Measurements from ENCODE around the gene SGCD.

Gene SGCD

GRCh38 chr5:156326718-156327259 is at the start of gene SGCD:
Gene SGCD, plus strand, starts transcription at chr5:156327164.
- no peak for DNase-seq (ENCODE audit: low read depth in 2 of 2)

DNA sequence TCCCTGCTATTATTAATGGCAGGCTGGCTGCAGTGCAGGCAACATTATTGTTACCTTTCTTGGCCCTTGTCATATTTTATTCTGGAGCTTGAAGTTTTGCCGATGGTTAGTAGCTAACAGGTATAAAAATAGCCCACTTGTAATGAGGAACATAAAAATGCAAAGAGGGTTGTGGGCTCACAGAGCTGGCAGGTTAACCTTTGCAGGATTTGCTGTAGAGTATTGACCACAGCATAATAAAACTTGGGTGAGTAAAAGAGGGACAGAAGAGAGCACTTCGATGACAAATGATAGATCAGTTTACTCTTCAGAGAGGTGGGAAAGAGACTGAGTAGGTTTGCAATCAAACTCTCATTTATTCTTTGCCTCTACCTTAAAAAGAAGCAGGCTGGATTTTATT is 49.7 kb upstream of the SGCD start:
- no peak for DNase-seq (ENCODE audit: low read depth in 2 of 2)

- DNase-seq (ENCODE audit: low read depth in 2 of 2), result no peak
Measured at GRCh38 chr5:156295431-156295830, 31.5 kb upstream of the SGCD start.

DNA sequence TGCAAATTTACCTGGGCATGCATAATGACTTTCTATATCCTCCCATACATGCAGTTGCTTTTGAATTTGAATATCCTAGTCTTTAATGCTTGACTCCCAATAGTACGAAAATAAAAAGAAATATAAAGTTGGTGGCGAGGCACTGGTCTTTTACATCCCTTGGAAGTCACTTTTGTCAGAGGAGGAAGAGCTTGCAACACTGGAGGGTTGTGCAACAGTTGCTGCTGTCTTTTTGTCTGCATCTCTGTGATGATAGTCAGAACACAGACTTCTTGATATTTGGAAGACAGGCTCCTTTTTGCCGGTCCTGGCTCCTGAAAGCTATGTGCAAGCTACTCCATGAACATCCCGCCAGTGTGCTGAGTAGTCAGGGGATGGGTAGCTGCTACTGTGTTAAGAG is 16.8 kb upstream of the SGCD start:
- DNase-seq (ENCODE audit: low read depth in 2 of 2), result no peak

- DNase-seq (ENCODE audit: low read depth in 2 of 2), result no peak
Measured at GRCh38 chr5:156312897-156313694, 13.9 kb upstream of the SGCD start.

DNA sequence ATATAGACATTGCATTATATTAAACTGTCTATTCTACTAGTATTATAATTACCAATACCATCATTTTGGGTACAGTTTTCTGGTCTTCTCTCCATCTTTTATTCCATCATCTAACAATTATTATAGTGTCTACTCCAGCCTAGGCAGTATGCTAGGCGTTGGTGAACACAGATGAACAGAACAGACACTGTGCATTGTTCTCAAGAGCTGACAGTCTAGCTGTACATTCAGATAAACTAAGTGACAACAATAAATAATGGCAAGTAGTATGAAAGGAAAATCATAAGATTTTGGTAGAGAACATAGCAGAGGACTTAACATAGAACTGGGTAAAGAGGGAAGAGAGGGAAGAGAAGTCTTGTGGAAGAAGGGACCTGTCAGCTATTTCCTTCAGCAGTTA is 12.5 kb upstream of the SGCD start:
- no peak for DNase-seq (ENCODE audit: low read depth in 2 of 2)

DNA sequence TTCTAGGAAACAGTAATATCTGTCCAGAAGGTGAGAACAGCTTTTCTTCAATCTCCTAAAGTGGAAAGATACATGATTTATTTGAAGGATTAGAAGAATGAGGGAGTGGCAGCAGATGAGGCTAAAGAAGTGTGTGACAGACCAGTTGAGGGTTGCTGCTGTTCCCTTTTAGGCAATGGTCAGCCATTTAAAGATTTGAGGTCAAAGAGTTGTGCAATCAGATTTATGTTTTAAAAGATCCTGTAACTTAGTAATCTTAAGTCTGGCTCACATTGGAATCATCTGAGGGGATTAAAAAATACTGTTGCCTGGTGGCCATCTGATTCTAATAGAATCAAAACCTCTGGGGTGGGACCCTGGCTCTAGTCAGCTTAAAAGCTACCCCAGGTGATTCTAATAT is 4.3 kb upstream of the SGCD start:
- DNase-seq (ENCODE audit: low read depth in 2 of 2), result no peak

- DNase-seq (ENCODE audit: low read depth in 2 of 2), result no peak
Measured at GRCh38 chr5:156327296-156327695, 332 bp downstream of the SGCD start.

DNA sequence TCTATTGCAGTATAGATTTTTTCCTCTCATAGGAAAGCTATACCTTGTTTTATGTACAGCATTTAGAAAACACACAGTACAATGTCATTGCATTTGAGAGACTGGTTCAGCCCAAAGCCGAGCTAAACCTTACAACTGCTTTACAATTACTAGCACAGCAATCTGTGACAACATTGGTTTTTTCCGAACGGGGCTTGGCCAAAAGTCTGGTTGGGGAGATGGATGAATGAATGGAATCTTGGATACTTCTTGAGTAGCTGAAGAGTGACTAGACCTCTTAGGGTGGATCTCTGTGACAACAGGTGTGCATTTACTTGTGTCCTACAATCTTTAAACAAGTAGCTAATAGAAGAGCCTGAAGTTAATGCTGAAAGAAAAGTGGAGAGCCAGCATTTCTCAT is 1.2 kb downstream of the SGCD start:
- no peak for DNase-seq (ENCODE audit: low read depth in 2 of 2)

DNA sequence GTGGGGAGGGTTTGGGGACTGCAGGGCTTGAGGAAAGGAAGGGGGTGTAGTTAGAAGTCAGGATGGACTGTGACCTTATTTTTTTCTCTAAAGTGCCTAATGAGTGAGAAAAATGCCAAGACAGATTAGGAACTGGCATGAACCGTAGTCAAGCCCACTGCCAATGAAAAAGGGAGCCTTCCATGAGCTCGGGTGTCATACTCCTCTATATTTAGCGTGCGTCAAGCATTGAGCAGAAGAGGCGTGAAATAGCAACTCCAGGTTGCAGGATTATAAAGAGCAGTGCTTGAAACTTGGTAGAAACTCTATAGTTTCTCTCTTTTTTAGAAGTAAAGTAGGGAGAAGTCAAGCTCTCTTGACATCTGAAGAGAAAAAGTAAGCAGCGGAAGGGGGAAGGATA is 1.8 kb downstream of the SGCD start:
- no peak for DNase-seq (ENCODE audit: low read depth in 2 of 2)

- no peak for DNase-seq (ENCODE audit: low read depth in 2 of 2)
Measured at GRCh38 chr5:156329171-156329611, 2.2 kb downstream of the SGCD start.

- DNase-seq (ENCODE audit: low read depth in 2 of 2), result no peak
Measured at GRCh38 chr5:156330141-156330870, 3.3 kb downstream of the SGCD start.

DNA sequence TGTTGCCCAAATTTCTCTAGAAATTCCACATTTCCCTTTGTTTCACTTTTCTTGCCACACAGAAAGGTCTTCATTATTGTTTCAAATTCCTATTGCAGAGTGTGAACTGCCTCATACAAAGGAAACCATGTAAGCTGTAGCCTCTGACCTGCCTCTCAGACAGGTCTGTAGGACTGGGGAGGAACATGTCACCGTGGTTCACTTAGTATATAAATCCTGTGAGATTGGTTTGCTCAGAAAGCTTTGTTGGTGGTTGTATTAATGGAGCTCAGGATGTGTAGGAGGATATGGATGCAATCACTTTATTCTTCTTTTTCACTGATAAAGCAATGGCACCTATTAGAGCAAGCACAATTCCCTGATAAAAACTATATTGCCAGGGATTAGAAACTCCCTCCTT is 4.2 kb downstream of the SGCD start:
- no peak for DNase-seq (ENCODE audit: low read depth in 2 of 2)

DNA sequence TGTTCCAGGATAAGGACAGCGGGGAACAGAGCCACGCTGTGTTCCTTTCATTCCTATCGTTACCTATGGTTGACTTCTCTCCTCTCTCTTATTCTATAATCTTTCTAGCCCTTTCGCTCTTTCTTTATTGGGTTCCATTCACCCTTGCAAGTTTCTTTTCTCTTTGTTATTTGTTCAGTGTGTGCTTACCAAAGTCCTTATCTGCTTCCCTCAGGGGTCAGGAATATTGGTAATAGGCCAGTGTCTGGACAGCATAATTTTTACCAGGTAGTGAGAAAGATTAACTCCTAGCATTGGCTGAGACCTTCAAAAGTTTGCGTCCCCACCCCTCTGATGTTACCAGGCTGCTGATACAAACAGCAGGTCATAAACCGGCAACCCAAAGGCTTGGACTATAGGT is 4.9 kb downstream of the SGCD start:
- no peak for DNase-seq (ENCODE audit: low read depth in 2 of 2)

- DNase-seq (ENCODE audit: low read depth in 2 of 2), result no peak
Measured at GRCh38 chr5:156332245-156332644, 5.3 kb downstream of the SGCD start.

DNA sequence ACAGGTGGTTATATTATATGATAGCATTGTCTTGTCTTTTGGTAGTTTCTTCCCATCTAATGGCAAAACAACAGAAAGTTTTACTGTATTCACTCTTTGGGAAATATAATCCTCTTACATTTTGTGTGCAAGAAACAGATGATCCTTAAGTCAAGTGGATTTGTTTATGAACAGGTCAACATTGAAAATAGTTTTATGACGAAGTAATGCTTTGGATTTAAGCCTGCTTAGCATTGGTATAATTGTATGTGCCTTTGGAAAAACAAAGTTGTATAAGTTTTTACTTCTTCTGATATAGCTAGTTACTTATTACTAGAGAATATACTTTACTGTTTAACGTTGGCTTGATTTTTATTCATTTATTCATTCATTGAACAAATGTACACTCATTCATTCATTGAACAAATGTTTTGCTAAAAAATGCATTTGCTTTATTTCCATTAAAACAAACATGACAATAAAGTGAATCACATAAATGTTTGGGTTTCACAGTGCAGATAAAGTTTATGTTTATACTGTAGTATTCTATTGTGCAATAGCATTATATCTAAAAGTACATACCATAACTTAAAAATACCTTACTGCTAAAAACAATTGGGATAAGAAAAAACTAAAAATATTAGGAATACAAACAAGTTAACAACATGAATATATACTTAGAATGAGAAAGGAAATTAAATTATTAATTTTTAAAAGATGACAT is 12.3 kb downstream of the SGCD start:
- no peak for DNase-seq (ENCODE audit: low read depth in 2 of 2)

GRCh38 chr5:156340893-156341292 is 13.9 kb downstream of the SGCD start:
- DNase-seq (ENCODE audit: low read depth in 2 of 2), result no peak

DNA sequence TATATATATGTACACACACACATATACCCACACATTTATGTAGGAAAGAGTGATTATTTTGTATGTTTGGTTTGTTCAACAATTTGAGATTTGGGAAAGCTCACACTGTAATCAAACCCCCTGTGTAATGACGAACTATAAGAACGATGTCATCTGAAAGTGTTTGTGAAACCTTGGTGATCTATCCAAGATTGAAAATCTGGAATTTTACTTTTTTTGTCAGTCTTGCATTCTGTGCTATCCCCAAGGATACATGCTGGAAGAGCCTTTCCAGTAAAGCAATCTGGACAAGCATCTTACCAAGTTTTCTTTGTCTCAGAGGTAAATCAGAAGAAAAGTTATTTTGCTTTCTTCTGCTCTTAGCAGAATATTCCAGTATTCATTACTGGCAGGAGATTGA is 23.3 kb downstream of the SGCD start:
- no peak for DNase-seq (ENCODE audit: low read depth in 2 of 2)

DNA sequence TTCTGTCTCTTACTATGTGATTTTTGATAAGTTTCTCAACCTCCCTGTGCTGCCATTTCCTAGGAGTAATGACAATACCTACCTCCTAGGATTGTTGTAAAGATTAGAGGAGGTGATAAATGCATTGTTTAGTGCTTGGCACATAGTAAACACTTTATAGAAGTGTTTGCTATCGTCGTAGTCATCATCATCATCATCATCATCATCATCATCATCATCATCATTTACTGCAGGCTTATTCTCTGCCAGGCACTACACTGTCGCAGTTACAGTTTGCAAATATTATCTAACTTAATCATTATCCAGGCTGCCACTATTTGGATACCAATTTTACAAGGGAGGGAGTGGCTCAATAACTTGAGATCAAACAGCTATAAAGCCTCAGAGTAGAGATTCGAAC is 24.5 kb downstream of the SGCD start:
- no peak for DNase-seq (ENCODE audit: low read depth in 2 of 2)

GRCh38 chr5:156354571-156354970 is 27.6 kb downstream of the SGCD start:
- DNase-seq (ENCODE audit: low read depth in 2 of 2), result no peak

- no peak for DNase-seq (ENCODE audit: low read depth in 2 of 2)
Measured at GRCh38 chr5:156356238-156356637, 29.3 kb downstream of the SGCD start.

DNA sequence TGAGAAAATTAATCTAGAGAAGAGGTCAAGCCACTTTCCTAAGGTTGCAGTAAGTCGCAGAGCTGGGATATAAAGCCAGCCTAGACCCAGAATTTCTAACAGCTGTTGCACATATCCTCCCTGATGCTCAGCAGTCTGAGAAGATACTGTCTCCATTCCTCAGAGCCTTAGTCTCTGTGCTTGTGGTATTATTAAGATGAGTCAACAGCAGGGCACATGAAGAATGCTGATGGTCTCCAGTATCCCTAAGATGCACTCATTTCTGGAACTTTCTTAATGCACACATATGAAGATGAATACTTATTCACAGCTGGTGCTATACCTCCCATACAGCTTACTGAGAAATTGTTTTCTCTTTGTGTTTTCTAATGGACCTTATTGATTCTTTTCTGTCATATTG is 32.5 kb downstream of the SGCD start:
- no peak for DNase-seq (ENCODE audit: low read depth in 2 of 2)

Data from stimulated activated CD8-positive, alpha-beta memory T cell treated with anti-CD3 and anti-CD28 coated beads, Interleukin-15, amount 100 ng/mL, for 48 hours (primary cell).